Measurements from ENCODE around the gene PHACTR2. TPM values are rescaled to one million over a fixed set of nuclear protein-coding genes. Genes with fewer than 3 reads are reported as not detected.

Gene PHACTR2
- total RNA-seq, 1 donor from 2014 or later: 24.5 TPM

DNA sequence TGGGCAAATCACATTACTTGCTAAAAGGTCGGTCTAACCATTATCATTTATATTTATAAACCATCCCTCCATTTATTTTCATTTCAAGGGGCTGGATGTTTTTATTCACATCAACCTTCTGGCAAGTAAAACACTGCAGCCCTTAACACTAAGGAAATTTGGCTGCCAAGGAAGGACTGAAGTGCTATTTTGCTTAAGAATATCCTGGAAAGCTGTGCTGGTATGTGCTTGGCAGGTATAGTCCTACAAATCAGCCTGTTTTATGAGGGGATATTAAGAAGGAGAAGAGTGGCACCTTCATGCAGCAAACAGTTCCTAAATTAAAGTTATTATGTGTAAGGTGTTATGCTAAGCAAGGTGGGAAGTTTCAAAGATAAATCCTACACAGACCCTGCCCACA, 9.8 kb downstream of the PHACTR2 start:
- no peaks in the 10 kb centered on the region for H3K36me3 ChIP-seq (ENCODE audit: control insufficient read depth, insufficient read depth, low read length)
- FAIRE-seq: no peak

DNA sequence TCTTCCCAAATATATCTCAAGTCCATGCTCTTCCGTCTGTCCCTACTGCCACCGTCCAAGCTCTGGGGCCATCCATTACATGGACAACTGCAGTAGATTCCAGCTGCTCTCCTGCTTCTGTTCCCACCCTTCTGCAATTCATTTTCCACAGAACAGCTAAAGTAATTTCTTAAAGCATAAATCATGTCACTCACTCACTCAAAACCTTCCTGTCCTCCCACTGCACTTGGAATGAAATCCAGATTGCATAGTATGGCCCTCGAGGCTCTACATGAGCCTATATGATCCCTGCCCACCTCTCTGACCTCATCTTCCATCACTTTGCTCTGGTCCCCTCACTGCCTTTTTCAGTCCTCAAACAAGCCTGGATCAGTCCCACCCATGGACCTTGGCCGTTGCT, 10.9 kb downstream of the PHACTR2 start:
- H3K36me3 ChIP-seq (ENCODE audit: control insufficient read depth, insufficient read depth, low read length): no peaks in the 10 kb centered on the region
- DNase-seq (ENCODE audit: low read depth): no peak
- H3K4me3 ChIP-seq (ENCODE audit: low read depth, low read length): no peak overlapping the region
- H3K27me3 ChIP-seq (ENCODE audit: control insufficient read depth, insufficient read depth, low read length): no peaks in the 10 kb centered on the region
- FAIRE-seq: no peak
- TF ChIP-seq, protein P1, sequence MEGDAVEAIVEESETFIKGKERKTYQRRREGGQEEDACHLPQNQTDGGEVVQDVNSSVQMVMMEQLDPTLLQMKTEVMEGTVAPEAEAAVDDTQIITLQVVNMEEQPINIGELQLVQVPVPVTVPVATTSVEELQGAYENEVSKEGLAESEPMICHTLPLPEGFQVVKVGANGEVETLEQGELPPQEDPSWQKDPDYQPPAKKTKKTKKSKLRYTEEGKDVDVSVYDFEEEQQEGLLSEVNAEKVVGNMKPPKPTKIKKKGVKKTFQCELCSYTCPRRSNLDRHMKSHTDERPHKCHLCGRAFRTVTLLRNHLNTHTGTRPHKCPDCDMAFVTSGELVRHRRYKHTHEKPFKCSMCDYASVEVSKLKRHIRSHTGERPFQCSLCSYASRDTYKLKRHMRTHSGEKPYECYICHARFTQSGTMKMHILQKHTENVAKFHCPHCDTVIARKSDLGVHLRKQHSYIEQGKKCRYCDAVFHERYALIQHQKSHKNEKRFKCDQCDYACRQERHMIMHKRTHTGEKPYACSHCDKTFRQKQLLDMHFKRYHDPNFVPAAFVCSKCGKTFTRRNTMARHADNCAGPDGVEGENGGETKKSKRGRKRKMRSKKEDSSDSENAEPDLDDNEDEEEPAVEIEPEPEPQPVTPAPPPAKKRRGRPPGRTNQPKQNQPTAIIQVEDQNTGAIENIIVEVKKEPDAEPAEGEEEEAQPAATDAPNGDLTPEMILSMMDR (IDR thresholded peaks at IDR 0.05; ENCODE audit: insufficient read depth, low read length, severe bottlenecking): no peak

More for the DNA sequence above, 9.8 kb downstream of the PHACTR2 start:
- Histone ChIP-seq H3K27me3 (ENCODE audit: control insufficient read depth, insufficient read depth, low read length) (no peaks in the 10 kb centered on the region), H3K4me3 (ENCODE audit: low read depth, low read length) (no peak overlapping the region)
- TF ChIP-seq, protein P1 (IDR thresholded peaks at IDR 0.05; ENCODE audit: insufficient read depth, low read length, severe bottlenecking): no peak
- DNase-seq (ENCODE audit: low read depth): no peak

DNA sequence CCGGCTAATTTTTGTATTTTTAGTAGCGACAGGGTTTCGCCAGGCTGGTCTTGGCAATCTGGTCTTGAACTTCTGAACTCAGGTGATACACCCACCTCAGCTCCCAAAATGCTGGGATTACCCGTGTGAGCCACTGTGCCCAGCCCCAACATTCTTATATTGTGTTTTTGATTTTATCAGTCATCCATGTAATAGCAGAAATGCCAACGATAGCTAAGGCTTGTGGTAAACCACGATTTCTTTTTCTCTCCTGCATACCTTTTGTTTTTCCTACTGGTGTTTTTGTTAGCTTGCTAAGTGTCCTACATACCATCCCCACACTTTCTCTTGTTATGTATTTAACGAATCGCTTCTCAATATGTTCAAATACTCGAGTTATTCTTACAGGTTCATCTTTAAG, 12.1 kb downstream of the PHACTR2 start:
- FAIRE-seq: no peak
- no peaks in the 10 kb centered on the region for H3K27me3 ChIP-seq (ENCODE audit: control insufficient read depth, insufficient read depth, low read length)
- H3K4me3 ChIP-seq (ENCODE audit: low read depth, low read length): no peak overlapping the region
- H3K36me3 ChIP-seq (ENCODE audit: control insufficient read depth, insufficient read depth, low read length): no peaks in the 10 kb centered on the region
- no peak for DNase-seq (ENCODE audit: low read depth)
- TF ChIP-seq, protein P1 (IDR thresholded peaks at IDR 0.05; ENCODE audit: insufficient read depth, low read length, severe bottlenecking): no peak

DNA sequence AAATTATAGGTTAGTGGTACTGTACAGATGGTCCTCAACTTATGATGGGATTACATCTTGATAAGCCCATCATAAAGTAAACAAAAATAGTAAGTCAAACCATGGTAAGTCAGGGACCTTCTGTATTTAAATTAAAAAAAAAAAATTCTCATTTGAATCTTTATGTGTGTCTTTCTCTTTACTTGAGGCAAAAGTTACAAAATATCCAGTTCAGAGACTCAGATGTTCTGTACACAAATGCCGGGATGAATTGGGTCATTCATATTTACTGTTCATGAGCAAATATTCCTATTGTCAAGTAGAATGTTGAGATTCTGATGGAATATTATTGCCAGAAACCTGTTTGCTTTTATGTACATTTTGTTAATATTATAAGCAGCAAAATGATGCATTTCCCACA, 13.4 kb downstream of the PHACTR2 start:
- H3K27me3 ChIP-seq (ENCODE audit: control insufficient read depth, insufficient read depth, low read length): no peaks in the 10 kb centered on the region
- FAIRE-seq (no peak), DNase-seq (ENCODE audit: low read depth) (no peak)
- H3K4me3 ChIP-seq (ENCODE audit: low read depth, low read length): no peak overlapping the region
- TF ChIP-seq, protein P1 (IDR thresholded peaks at IDR 0.05; ENCODE audit: insufficient read depth, low read length, severe bottlenecking): no peak
- no peaks in the 10 kb centered on the region for H3K36me3 ChIP-seq (ENCODE audit: control insufficient read depth, insufficient read depth, low read length)

DNA sequence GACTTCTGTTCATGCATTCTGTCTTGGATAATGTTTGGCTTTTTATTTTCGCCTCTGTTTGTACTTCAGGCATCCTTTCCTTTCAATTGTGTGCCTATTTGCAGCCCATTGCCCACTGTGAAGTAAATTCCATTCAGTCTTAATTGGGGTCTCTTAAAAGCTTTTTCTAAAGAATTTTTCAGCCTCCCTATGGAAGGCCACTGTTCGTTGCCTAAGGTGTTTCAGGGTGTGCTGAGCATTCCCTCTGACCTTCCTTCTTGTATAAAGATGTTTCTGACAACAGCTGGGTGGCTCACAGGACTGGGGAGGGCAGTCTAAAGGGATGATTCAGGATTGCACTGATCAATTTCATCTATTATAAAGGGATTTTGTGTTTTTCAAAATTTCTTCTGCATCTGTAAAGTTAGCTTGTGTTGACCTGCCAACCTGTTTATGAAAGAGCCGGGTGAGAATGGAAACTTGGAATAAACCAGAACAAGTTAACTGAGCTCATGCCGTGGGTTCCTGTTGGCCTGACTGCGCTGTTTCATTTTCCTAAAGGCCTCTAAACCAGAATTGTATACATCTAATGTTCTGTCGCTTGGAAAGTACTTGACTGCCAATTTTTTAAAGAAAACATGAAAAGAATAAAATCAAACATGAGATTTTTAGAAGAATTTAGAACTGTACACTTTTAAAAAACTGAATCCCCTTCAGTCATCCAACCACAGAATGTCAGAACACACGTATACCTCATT, 14.3 kb downstream of the PHACTR2 start:
- DNase-seq (ENCODE audit: low read depth): no peak
- H3K36me3 ChIP-seq (ENCODE audit: control insufficient read depth, insufficient read depth, low read length): no peaks in the 10 kb centered on the region
- H3K4me3 ChIP-seq (ENCODE audit: low read depth, low read length): no peak overlapping the region
- TF ChIP-seq, protein P1 (IDR thresholded peaks at IDR 0.05; ENCODE audit: insufficient read depth, low read length, severe bottlenecking): no peak
- no peak for FAIRE-seq
- no peaks in the 10 kb centered on the region for H3K27me3 ChIP-seq (ENCODE audit: control insufficient read depth, insufficient read depth, low read length)

DNA sequence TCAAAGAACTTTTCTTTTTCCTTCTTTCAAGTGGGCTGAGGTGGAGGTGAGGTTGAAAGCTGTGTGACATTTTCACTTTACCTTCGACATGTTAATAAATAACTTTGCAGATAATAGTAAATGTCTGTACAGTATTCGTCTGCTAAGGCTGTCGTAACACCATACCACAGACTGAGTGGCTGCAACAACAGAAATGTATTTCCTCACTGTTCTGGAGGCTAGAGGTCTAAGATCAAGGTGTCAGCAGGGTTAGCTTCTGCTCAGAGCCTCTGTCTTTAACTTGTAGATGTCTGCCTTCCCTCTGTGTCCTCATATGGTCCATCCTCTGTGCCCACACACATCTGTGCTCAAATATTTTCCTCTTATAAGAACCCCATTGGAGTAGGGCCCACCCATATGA, 14.9 kb downstream of the PHACTR2 start:
- no peak for FAIRE-seq
- DNase-seq (ENCODE audit: low read depth): no peak
- TF ChIP-seq, protein P1 (IDR thresholded peaks at IDR 0.05; ENCODE audit: insufficient read depth, low read length, severe bottlenecking): no peak
- Histone ChIP-seq H3K27me3 (ENCODE audit: control insufficient read depth, insufficient read depth, low read length) (no peaks in the 10 kb centered on the region), H3K36me3 (ENCODE audit: control insufficient read depth, insufficient read depth, low read length) (no peaks in the 10 kb centered on the region), H3K4me3 (ENCODE audit: low read depth, low read length) (no peak overlapping the region)
